Gastrocnemius medialis (tissue), 4 donors: Measurements from ENCODE around the gene TACC3.

ENCODE experiments used
- CTCF ChIP-seq, 5 experiments: fragments of 450-650 bp in 3 of 5; fragments of 200-600 bp in 2 of 5; sonication (generic) in 2 of 5; IDR thresholded peaks in 4 of 5; conservative IDR thresholded peaks in 1 of 5; 1 replicate in 4 of 5; 2 replicates in 1 of 5; pipeline ENCODE4 v1.5.1; 2016 to 2019; ENCODE audit warnings: antibody characterized with exemption in 5 of 5, mild to moderate bottlenecking in 3 of 5, moderate library complexity in 3 of 5
- POLR2A ChIP-seq, 2 donors: fragments of 450-650 bp; IDR thresholded peaks; one replicate each; pipeline ENCODE4 v1.6.1; 2017; ENCODE audit warnings: antibody characterized with exemption in 2 of 2, mild to moderate bottlenecking in 2 of 2, moderate library complexity in 2 of 2

- TF ChIP-seq CTCF (IDR thresholded peaks at IDR 0.05 in 4 of 5, conservative IDR thresholded peaks at IDR 0.05 in 1 of 5) = no peak
- no peak for TF ChIP-seq POLR2A (IDR thresholded peaks at IDR 0.05)
Measured at GRCh38 chr4:1678244-1678643, 43.1 kb upstream of the TACC3 start.
